Type B pancreatic cell (in vitro differentiated cells): ENCODE data around the gene TULP4. TPM values are rescaled to one million over a fixed set of nuclear protein-coding genes. Genes with fewer than 3 reads are reported as not detected.

Experiments
- DNase-seq: peaks from one replicate; pipeline ENCODE4 v3.0.0; 2021; ENCODE audit warnings: mixed read lengths; ENCODE audit not compliant: unreplicated experiment; ENCODE audit errors: extremely low spot score
- H3K27ac Mint-ChIP-seq: 2 replicates; pipeline ENCODE4 v1.8.0; 2021; ENCODE audit warnings: mild to moderate bottlenecking, mixed read lengths
- H3K27me3 Mint-ChIP-seq: 2 replicates; pipeline ENCODE4 v1.8.0; 2021; ENCODE audit warnings: mixed read lengths
- H3K36me3 Mint-ChIP-seq: 2 replicates; pipeline ENCODE4 v1.8.0; 2021; ENCODE audit warnings: mixed read lengths
- H3K4me1 Mint-ChIP-seq: one replicate; pipeline ENCODE4 v1.8.0; 2021; ENCODE audit warnings: mixed read lengths; ENCODE audit not compliant: unreplicated experiment
- H3K4me3 Mint-ChIP-seq: 2 replicates; pipeline ENCODE4 v1.8.0; 2021; ENCODE audit warnings: mild to moderate bottlenecking, mixed read lengths
- H3K9me3 Mint-ChIP-seq: 2 replicates; pipeline ENCODE4 v1.8.0; 2021; ENCODE audit warnings: mixed read lengths
- total RNA-seq: library from RNA; stranded (reverse); gene quantifications from 2 replicates; pipeline ENCODE4 v1.2.1, GENCODE V29; 2021; ENCODE audit warnings: low replicate concordance
- TF ChIP-seq, protein P1 (sequence below): fragments of 200-600 bp; sonication (generic); conservative IDR thresholded peaks from 2 replicates; pipeline ENCODE4 v1.5.0; 2021; ENCODE audit warnings: antibody characterized with exemption, mild to moderate bottlenecking

TULP4 gene
- total RNA-seq, 1 donor from 2014 or later: 109 TPM

DNA sequence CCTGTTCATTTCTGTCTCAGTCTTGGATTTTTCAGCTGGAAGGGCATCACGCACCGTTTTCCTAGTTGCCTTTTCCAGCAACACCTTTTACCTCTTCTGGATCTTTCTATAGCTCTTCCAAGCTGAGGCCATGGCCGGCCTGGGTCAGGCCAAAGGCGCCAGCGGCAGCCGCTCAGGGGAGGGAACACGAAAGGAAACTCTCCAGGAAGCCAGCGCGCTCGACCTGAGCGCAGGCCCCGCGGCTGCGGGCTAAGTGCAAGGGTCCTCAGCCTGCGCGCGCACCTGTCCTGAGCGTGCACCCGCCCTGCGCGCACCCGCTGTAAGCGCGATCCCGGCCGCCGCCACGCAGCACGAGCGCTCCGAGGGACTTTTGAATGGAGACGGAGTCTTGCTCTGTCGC is 203.8 kb downstream of the TULP4 start:
- Mint-ChIP-seq H3K27ac (no peak overlapping the region), H3K9me3 (no peaks in the 10 kb centered on the region), H3K27me3 (peaks cover 9% of the 10 kb centered on the region), H3K4me3 (no peak overlapping the region), H3K36me3 (peaks cover 8% of the 10 kb centered on the region), H3K4me1 (peaks cover 11% of the 10 kb centered on the region)
- DNase-seq: no peak
- TF ChIP-seq, protein P1, sequence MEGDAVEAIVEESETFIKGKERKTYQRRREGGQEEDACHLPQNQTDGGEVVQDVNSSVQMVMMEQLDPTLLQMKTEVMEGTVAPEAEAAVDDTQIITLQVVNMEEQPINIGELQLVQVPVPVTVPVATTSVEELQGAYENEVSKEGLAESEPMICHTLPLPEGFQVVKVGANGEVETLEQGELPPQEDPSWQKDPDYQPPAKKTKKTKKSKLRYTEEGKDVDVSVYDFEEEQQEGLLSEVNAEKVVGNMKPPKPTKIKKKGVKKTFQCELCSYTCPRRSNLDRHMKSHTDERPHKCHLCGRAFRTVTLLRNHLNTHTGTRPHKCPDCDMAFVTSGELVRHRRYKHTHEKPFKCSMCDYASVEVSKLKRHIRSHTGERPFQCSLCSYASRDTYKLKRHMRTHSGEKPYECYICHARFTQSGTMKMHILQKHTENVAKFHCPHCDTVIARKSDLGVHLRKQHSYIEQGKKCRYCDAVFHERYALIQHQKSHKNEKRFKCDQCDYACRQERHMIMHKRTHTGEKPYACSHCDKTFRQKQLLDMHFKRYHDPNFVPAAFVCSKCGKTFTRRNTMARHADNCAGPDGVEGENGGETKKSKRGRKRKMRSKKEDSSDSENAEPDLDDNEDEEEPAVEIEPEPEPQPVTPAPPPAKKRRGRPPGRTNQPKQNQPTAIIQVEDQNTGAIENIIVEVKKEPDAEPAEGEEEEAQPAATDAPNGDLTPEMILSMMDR: no peak

DNA sequence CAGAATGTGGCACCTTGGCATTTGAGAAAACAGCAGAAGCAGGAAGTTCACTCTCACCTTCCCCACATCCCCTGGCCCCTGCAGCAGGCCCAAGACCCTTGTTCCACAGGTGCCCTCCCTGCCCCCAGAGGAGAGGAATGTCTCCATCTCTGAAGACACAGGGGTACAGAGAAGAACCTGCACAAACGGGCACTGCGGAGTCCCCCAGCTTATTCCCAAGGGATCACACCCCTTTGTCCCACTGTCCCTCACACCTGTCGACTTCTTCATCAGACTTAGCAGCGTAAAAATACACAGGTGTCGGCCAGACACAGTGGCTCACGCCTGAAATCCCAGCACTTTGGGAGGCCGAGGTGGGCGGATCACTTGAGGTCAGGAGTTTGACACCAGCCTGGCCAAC is 204.8 kb downstream of the TULP4 start:
- peaks cover 3% of the 10 kb centered on the region for H3K36me3 Mint-ChIP-seq
- peaks cover 11% of the 10 kb centered on the region for H3K4me1 Mint-ChIP-seq
- no peak for DNase-seq
- no peaks in the 10 kb centered on the region for H3K9me3 Mint-ChIP-seq
- H3K4me3 Mint-ChIP-seq: no peak overlapping the region
- TF ChIP-seq, protein P1: no peak
- H3K27me3 Mint-ChIP-seq: peaks cover 9% of the 10 kb centered on the region
- H3K27ac Mint-ChIP-seq: no peak overlapping the region

DNA sequence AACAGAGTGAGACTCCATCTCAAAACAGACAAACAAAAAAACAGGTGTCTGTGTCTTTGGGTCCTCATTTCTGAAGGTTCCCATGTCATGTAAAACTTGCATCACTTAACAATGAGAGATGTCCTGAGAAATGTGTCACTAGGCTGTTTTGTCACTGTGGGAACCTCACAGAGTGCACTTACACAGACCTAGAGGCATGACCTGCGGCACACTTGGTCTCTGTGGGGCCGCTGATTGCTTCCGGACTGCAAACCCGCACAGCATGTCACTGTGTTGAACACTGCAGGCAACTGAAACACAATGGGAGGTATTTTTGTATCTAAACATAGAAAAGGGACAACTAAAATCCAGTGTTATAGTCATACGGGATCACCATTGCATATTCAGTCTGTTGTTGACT is 205.3 kb downstream of the TULP4 start:
- H3K4me3 Mint-ChIP-seq: peak overlapping the region; percentile 64
- peaks cover 3% of the 10 kb centered on the region for H3K36me3 Mint-ChIP-seq
- TF ChIP-seq, protein P1: no peak
- peaks cover 9% of the 10 kb centered on the region for H3K27me3 Mint-ChIP-seq
- H3K27ac Mint-ChIP-seq: no peak overlapping the region
- H3K4me1 Mint-ChIP-seq: peaks cover 11% of the 10 kb centered on the region
- no peak for DNase-seq
- no peaks in the 10 kb centered on the region for H3K9me3 Mint-ChIP-seq

DNA sequence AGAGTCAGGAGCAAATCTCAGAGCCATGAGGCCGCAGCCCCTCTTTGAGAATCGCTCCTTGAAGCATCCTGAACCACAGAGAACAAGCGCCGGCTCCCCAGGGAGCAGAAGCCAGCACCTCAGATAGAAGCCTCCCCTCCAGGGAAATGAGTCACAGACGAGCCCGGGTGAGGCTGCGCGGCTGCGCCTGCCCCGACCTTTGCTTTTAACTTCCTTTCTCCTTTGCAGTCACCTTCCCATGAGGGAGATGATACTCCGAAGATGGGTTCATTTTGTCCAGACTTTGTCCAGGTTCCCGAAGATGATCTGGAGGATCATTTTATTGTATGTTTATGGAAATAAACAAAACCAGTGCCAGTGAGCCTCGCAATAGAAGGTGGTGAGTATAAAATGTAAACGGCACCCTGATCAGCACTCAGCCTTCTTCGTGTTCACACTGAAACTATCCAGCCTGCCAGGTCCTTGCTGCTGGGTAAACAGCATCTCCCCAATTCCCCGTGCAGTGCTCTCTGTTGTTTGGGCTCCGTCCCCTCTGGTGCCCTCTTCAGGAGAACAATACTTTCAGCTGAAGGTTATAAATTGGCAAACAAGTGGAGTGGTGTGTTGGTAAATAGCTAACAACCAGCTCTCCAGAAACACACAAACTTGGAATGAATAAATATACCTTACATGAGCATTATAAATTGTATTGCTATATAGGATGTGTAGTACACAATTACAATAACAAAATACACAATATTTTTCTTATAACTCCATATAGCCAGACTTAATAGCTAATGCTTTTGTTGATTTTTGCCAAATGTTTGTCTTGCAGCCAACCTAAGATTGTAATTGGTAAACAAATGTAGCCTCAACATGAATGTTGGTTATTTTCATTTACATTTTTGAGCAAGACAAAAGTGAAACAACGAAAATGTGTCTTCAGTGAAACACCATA is 206.2 kb downstream of the TULP4 start:
- H3K36me3 Mint-ChIP-seq: no peaks in the 10 kb centered on the region

DNA sequence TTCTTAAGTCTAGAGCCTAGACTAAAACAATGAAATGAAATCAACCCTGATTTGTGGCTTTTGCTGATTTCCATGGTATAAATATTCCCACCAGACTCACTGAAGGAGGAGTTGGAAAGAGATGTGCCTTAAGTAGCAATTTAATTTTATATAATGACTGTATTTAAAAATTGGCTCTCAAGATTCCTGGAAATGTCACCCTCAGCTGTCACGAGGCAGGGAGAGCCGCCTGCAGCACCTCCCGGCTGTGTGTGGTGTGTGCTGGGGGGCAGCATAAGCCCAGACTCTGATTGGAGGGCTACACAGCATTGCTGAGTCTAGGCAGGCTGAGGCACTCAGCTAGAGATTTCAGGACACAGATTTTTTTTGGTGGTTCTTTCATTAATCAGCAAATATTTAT is 207.0 kb downstream of the TULP4 start:
- Mint-ChIP-seq H3K4me3 (no peak overlapping the region), H3K27ac (no peak overlapping the region)

More for the DNA sequence above, 206.2 kb downstream of the TULP4 start:
- Mint-ChIP-seq H3K27me3 (peaks cover 9% of the 10 kb centered on the region), H3K9me3 (no peaks in the 10 kb centered on the region), H3K4me3 (peak overlapping the region; percentile 75), H3K27ac (peak overlapping the region; percentile 31), H3K4me1 (peaks cover 11% of the 10 kb centered on the region)
- TF ChIP-seq, protein P1: peak; percentile 65
- DNase-seq: no peak

More for the DNA sequence above, 207.0 kb downstream of the TULP4 start:
- DNase-seq: no peak
- H3K4me1 Mint-ChIP-seq: peaks cover 11% of the 10 kb centered on the region
- H3K9me3 Mint-ChIP-seq: no peaks in the 10 kb centered on the region
- TF ChIP-seq, protein P1: no peak
- peaks cover 9% of the 10 kb centered on the region for H3K27me3 Mint-ChIP-seq
- no peaks in the 10 kb centered on the region for H3K36me3 Mint-ChIP-seq
